GM12878 (cell line): Measurements from ENCODE around the gene OR1E1. TPM values are rescaled to one million over a fixed set of nuclear protein-coding genes. Genes with fewer than 3 reads are reported as not detected.
"Not testable (repeated sequence)": the region's sequence is repeated elsewhere in the genome, so short reads cannot be mapped to it uniquely, and the experiment has no call there.

Experiments used
- ATAC-seq: fragments of 200-7000 bp; cut with Tn5 transposase; 3 replicates; pipeline ENCODE4 v1.9.1; 2020; ENCODE audit warnings: mild to moderate bottlenecking, moderate library complexity
- BruUV-seq: library from RNA; stranded (reverse); fragments of 400-500 nt; replicated peaks from 2 replicates; lab custom pipeline; 2021; lab: Mats Ljungman, UMichigan
- CTCF ChIA-PET: fragments of 300-600 bp; sonication (Branson Sonifier 250); formaldehyde crosslinking; extraction: SDS; loops from one replicate; lab custom pipeline; 2021; ENCODE audit warnings: inconsistent platforms; lab: Yijun Ruan, JAX
- POLR2A ChIA-PET: fragments of 350-600 bp; formaldehyde crosslinking; extraction: SDS; loops from one replicate; lab custom pipeline; 2021; ENCODE audit warnings: inconsistent platforms; lab: Charles Lee
- RAD21 ChIA-PET: fragments of 300-600 bp; sonication (Branson Sonifier 250); formaldehyde crosslinking; loops from one replicate; lab custom pipeline; 2023; ENCODE audit warnings: antibody characterized with exemption; ENCODE audit not compliant: unreplicated experiment; lab: Charles Lee
- SMC1A ChIA-PET: fragments of 300-600 bp; sonication (Branson Sonifier 250); formaldehyde crosslinking; loops from one replicate; lab custom pipeline; 2023; ENCODE audit not compliant: unreplicated experiment, uncharacterized antibody; lab: Charles Lee
- DNase-seq: peaks from one replicate; pipeline ENCODE4 v3.0.0-alpha.2; 2011; ENCODE audit warnings: low read depth, low spot score
- FAIRE-seq: peaks from 3 replicates; lab custom pipeline; 2011; peaks lifted over from hg19 to GRCh38; lab: Jason Lieb, UNC
- H2AFZ ChIP-seq: 2 replicates; pipeline ENCODE4 v1.6.0; 2011; ENCODE audit warnings: low read depth, low read length, control low read depth; ENCODE audit not compliant: control insufficient read depth
- H3K27ac ChIP-seq: 2 replicates; pipeline ENCODE4 v1.5.1; 2011; ENCODE audit warnings: control low read depth; ENCODE audit not compliant: control insufficient read depth, insufficient read depth
- H3K27me3 ChIP-seq, 2 experiments: replicated peaks in 1 of 2; 2 replicates each; pipeline versions ENCODE4 v1.6.0 to v1.6.1; 2011; ENCODE audit warnings: low read length in 1 of 2; ENCODE audit not compliant: control insufficient read depth in 2 of 2, insufficient read depth in 2 of 2
- H3K36me3 ChIP-seq, 2 experiments: 2 replicates each; pipeline ENCODE4 v1.5.1; 2011; ENCODE audit warnings: low read length in 1 of 2; ENCODE audit not compliant: control insufficient read depth in 2 of 2, insufficient read depth in 2 of 2
- H3K4me1 ChIP-seq: 2 replicates; pipeline ENCODE4 v1.6.1; 2011; ENCODE audit warnings: mild to moderate bottlenecking, low read length, moderate library complexity, mixed read lengths; ENCODE audit not compliant: control insufficient read depth, insufficient read depth
- H3K4me2 ChIP-seq: 2 replicates; pipeline ENCODE4 v1.6.0; 2011; ENCODE audit warnings: control low read depth; ENCODE audit not compliant: control insufficient read depth, insufficient read depth
- H3K4me3 ChIP-seq: fragments of 200-600 bp; sonication (generic); 2 replicates; pipeline ENCODE4 v1.5.1; 2016
- H3K79me2 ChIP-seq: 2 replicates; pipeline ENCODE4 v1.6.0; 2011; ENCODE audit warnings: low read length; ENCODE audit not compliant: control insufficient read depth, insufficient read depth
- H3K9ac ChIP-seq: 2 replicates; pipeline ENCODE4 v1.8.0; 2011; ENCODE audit warnings: low read length, control low read depth, mixed read lengths; ENCODE audit not compliant: control insufficient read depth, insufficient read depth
- H3K9me3 ChIP-seq: replicated peaks from 3 replicates; pipeline ENCODE4 v1.5.1; 2011; ENCODE audit warnings: mild to moderate bottlenecking, low read length; ENCODE audit not compliant: control insufficient read depth, insufficient read depth
- H4K20me1 ChIP-seq: 2 replicates; pipeline ENCODE4 v1.6.0; 2011; ENCODE audit not compliant: control insufficient read depth, insufficient read depth
- ESRRA ChIP-seq: IDR thresholded peaks from 2 replicates; pipeline ENCODE4 v1.6.1; 2012; ENCODE audit warnings: mild to moderate bottlenecking, low read length, improper control_type of control experiment
- FOXK2 ChIP-seq: fragments of 450-650 bp; IDR thresholded peaks from 2 replicates; pipeline ENCODE4 v1.6.1; 2017; ENCODE audit warnings: mild to moderate bottlenecking, moderate library complexity
- FOXM1 ChIP-seq: IDR thresholded peaks from 2 replicates; pipeline ENCODE4 v1.6.1; 2012; ENCODE audit warnings: low read depth, mild to moderate bottlenecking, inconsistent platforms, low read length, moderate library complexity
- IRF4 ChIP-seq: IDR thresholded peaks from 2 replicates; pipeline ENCODE4 v1.6.1; 2011; ENCODE audit warnings: low read depth, low read length
- KDM1A ChIP-seq: fragments of 200-600 bp; sonication (generic); IDR thresholded peaks from 2 replicates; pipeline ENCODE4 v1.6.1; 2016; ENCODE audit warnings: borderline replicate concordance
- MYC ChIP-seq: IDR thresholded peaks from 2 replicates; pipeline ENCODE4 v1.6.1; 2011; ENCODE audit warnings: mild to moderate bottlenecking, low read length, moderate library complexity, inconsistent platforms; ENCODE audit not compliant: insufficient read depth, insufficient replicate concordance, insufficient read length, severe bottlenecking
- NFYA ChIP-seq: IDR thresholded peaks from 2 replicates; pipeline ENCODE4 v1.6.1; 2011; ENCODE audit warnings: low read depth, mild to moderate bottlenecking, low read length, improper control_type of control experiment, borderline replicate concordance
- WGBS: methylation state at CpG from one replicate; pipeline ENCODE4 v1.1.6; 2016; ENCODE audit warnings: low lambda C conversion rate; ENCODE audit not compliant: insufficient replicate concordance, insufficient coverage; ENCODE audit errors: missing lambda C conversion rate; 5-methylcytosine and 5-hydroxymethylcytosine counted together
- in situ Hi-C: fragments of 300-500 bp; cut with MboI; formaldehyde crosslinking; loops from 9 replicates; pipeline ENCODE4 v1.14.3; 2018; ENCODE audit warnings: mixed read lengths
- intact Hi-C: fragments of 100-400 bp; cut with micrococcal nuclease; formaldehyde crosslinking; loops from one replicate; pipeline ENCODE4 v1.14.2; 2022; ENCODE audit not compliant: unreplicated experiment
- polyA plus RNA-seq, 11 experiments: library from polyadenylated mRNA; depleted of rRNA in 4 of 11; unstranded in 6 of 11; stranded (reverse) in 5 of 11; fragments of >200 nt; fragmentation: Nextera tagmentation in 4 of 11; fragmentation: Illumina TruSeq in 1 of 11; extraction: Ambion mirVana in 4 of 11; extraction: Trizol in 1 of 11; gene quantifications; 1 replicate in 1 of 11; 2 replicates in 10 of 11; pipeline versions ENCODE4 v1.2.1 to v1.2.3, GENCODE V29; 2011 to 2016; ENCODE audit warnings: inconsistent platforms in 2 of 11, missing spikeins in 2 of 11, low read depth in 1 of 11
- total RNA-seq, 4 experiments: library from RNA; depleted of rRNA in 3 of 4; stranded (reverse); fragments of >200 nt in 3 of 4; fragmentation: Illumina TruSeq in 1 of 4; extraction: Trizol in 1 of 4; gene quantifications; 2 replicates each; pipeline versions ENCODE4 v1.2.1 to v1.2.3, GENCODE V29; 2013 to 2021

Gene OR1E1
- total and polyA plus RNA-seq, 10 of the 15 experiments (the other 5 are each of a cell fraction or from before 2014, with no cell fraction given), result not detected

- WGBS, result no CpG with 5 or more reads among the region's 16 CpGs
- DNase-seq, FAIRE-seq, H3K9ac ChIP-seq, in situ Hi-C loops, RAD21 ChIA-PET, SMC1A ChIA-PET, H3K27ac ChIP-seq, H3K9me3 ChIP-seq, H3K4me2 ChIP-seq, ATAC-seq, H3K27me3 ChIP-seq, H3K4me1 ChIP-seq, BruUV-seq, H2AFZ ChIP-seq, H3K79me2 ChIP-seq, intact Hi-C loops, CTCF ChIA-PET, POLR2A ChIA-PET, H4K20me1 ChIP-seq, H3K4me3 ChIP-seq, H3K36me3 ChIP-seq: not testable (repeated sequence)
Observed at GRCh38 chr17:3412216-3412615, 14.0 kb upstream of the OR1E1 start.

DNA sequence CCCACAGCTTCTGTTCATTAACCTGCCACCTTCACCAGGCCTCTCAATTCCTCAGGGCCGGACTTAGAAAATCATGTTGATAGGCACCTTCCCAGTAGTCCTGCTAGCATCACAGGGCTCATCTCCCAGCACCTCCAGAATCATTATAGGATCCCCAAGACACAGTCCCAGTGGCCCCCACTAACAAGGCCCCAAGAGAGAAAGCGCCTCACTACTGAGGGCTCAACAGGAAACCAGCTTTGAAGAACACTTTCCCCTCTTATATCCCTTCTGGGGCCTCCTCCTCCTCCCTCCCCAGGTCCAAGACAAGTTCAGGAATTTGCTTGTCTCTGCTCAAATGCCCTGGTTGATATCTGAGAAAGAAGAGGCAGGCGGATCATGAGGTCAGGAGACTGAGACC is 12.9 kb upstream of the OR1E1 start, which contains the start of gene OR3A3:
Gene OR3A3, plus strand, starts transcription at position 301 of the 400 bp plus-strand sequence.
- Histone ChIP-seq H3K9ac (no peak within 1 kb of the TSS), H3K79me2 (no peaks in the 10 kb centered on the region), H2AFZ (no peak within 1 kb of the TSS), H3K4me1 (no peaks in the 10 kb centered on the region), H3K9me3 (no peaks in the 10 kb centered on the region), H3K36me3 (no peaks in the 10 kb centered on the region), H4K20me1 (no peaks in the 10 kb centered on the region), H3K27me3 (no peaks in the 10 kb centered on the region), H3K4me2 (no peak within 1 kb of the TSS), H3K27ac (no peak within 1 kb of the TSS), H3K4me3 (no peak within 1 kb of the TSS)
- no TSS peak for BruUV-seq
- no peak for TF ChIP-seq FOXM1
- no peak for TF ChIP-seq ESRRA
- TF ChIP-seq KDM1A, result no peak
- no peak for TF ChIP-seq IRF4
- TF ChIP-seq MYC, result no peak
- no peak for TF ChIP-seq NFYA
- TF ChIP-seq FOXK2, result no peak
- ATAC-seq (no peak), DNase-seq (no peak), FAIRE-seq (no peak)
- POLR2A ChIA-PET, result no interaction called here
- SMC1A ChIA-PET, result no interaction called here
- RAD21 ChIA-PET, result no interaction called here
- 22% methylated on average over 3 of the region's 3 CpGs for WGBS
- CTCF ChIA-PET, result no interaction called here
- in situ Hi-C loops, result no loop called here
- intact Hi-C loops, result no loop called here

DNA sequence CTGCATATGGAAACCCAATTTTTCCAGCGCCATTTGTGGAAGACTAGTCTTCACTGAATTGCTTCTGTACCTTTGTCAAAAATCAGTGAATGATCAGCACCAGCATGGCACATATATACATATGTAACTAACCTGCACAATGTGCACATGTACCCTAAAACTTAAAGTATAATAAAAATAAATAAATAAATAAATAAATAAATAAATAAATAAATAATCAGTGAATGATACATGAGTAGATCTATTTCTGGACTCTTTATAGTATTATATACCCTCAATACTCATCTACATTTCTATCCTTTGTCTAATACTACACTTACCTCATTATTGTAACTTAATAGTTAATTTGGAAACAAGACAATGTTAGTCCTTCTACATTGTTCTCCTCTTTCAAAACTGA is 5.6 kb upstream of the OR1E1 start:
- H3K9me3 ChIP-seq, H3K9ac ChIP-seq, intact Hi-C loops, H3K79me2 ChIP-seq, H3K4me1 ChIP-seq, CTCF ChIA-PET, POLR2A ChIA-PET, RAD21 ChIA-PET, in situ Hi-C loops, BruUV-seq, ATAC-seq, H3K4me2 ChIP-seq, H4K20me1 ChIP-seq, H3K27ac ChIP-seq, H2AFZ ChIP-seq, FAIRE-seq, H3K36me3 ChIP-seq, SMC1A ChIA-PET, H3K27me3 ChIP-seq, H3K4me3 ChIP-seq, DNase-seq: not testable (repeated sequence)
- 50% methylated on average over 1 of the region's 1 CpG for WGBS
